Thyroid gland (tissue), 4 donors: ENCODE measurements around the gene PSMG4.

ENCODE experiments used
- CTCF ChIP-seq, 6 experiments: fragments of 200-600 bp in 3 of 6; fragments of 450-650 bp in 3 of 6; sonication (generic) in 3 of 6; IDR thresholded peaks; one replicate each; pipeline ENCODE4 v1.5.1; 2016 to 2019; ENCODE audit warnings: antibody characterized with exemption in 6 of 6, mild to moderate bottlenecking in 2 of 6, inconsistent platforms in 1 of 6, moderate library complexity in 1 of 6
- POLR2A ChIP-seq, 2 donors: fragments of 450-650 bp; IDR thresholded peaks; one replicate each; pipeline ENCODE4 v1.6.1; 2017; ENCODE audit warnings: antibody characterized with exemption in 2 of 2, mild to moderate bottlenecking in 2 of 2, moderate library complexity in 1 of 2

- TF ChIP-seq CTCF (IDR thresholded peaks at IDR 0.05), result no peak
- no peak for TF ChIP-seq POLR2A (IDR thresholded peaks at IDR 0.05)
These were observed 5.6 kb downstream of the PSMG4 start for GRCh38 chr6:3264356-3264755.
